Ishikawa (cell line): Measurements from ENCODE around the gene ZNF385D.

Source experiments
- CEBPB ChIP-seq: IDR thresholded peaks from 2 replicates; pipeline ENCODE4 v1.6.1; 2012
- CREB1 ChIP-seq: IDR thresholded peaks from 2 replicates; pipeline ENCODE4 v1.6.1; 2012; ENCODE audit warnings: low read depth
- EGR1 ChIP-seq: IDR thresholded peaks from 2 replicates; pipeline ENCODE4 v1.6.1; 2012
- EP300 ChIP-seq: IDR thresholded peaks from 2 replicates; pipeline ENCODE4 v1.6.1; 2012; ENCODE audit warnings: borderline replicate concordance
- FOXM1 ChIP-seq: IDR thresholded peaks from 2 replicates; pipeline ENCODE4 v1.6.1; 2012; ENCODE audit warnings: low read depth, borderline replicate concordance
- NFIC ChIP-seq: IDR thresholded peaks from 2 replicates; pipeline ENCODE4 v1.6.1; 2012
- RAD21 ChIP-seq: IDR thresholded peaks from 2 replicates; pipeline ENCODE4 v1.6.1; 2012; ENCODE audit warnings: low read depth
- REST ChIP-seq: IDR thresholded peaks from 2 replicates; pipeline ENCODE4 v1.6.1; 2012; ENCODE audit warnings: low read depth, mild to moderate bottlenecking
- TAF1 ChIP-seq: IDR thresholded peaks from 2 replicates; pipeline ENCODE4 v1.6.1; 2012; ENCODE audit warnings: low read depth, mild to moderate bottlenecking
- TCF12 ChIP-seq: IDR thresholded peaks from 2 replicates; pipeline ENCODE4 v1.6.1; 2012; ENCODE audit warnings: low read depth
- TEAD4 ChIP-seq: IDR thresholded peaks from 2 replicates; pipeline ENCODE4 v1.6.1; 2012
- YY1 ChIP-seq: IDR thresholded peaks from 2 replicates; pipeline ENCODE4 v1.6.1; 2012; ENCODE audit warnings: low read depth
- ZBTB7A ChIP-seq: IDR thresholded peaks from 2 replicates; pipeline ENCODE4 v1.6.1; 2012; ENCODE audit warnings: low read depth
- TF ChIP-seq, protein P1 (sequence below): IDR thresholded peaks from 2 replicates; pipeline ENCODE4 v1.6.1; 2012
- TF ChIP-seq, protein P2 (sequence below): IDR thresholded peaks from 2 replicates; pipeline ENCODE4 v1.6.1; 2012

Gene ZNF385D

GRCh38 chr3:21747966-21748555 lies 2.9 kb downstream of the ZNF385D start:
- TF ChIP-seq CREB1: no peak
- no peak for TF ChIP-seq REST
- TF ChIP-seq NFIC: no peak
- TF ChIP-seq TAF1: no peak
- no peak for TF ChIP-seq TCF12
- TF ChIP-seq, protein P1, sequence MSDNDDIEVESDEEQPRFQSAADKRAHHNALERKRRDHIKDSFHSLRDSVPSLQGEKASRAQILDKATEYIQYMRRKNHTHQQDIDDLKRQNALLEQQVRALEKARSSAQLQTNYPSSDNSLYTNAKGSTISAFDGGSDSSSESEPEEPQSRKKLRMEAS: no peak
- no peak for TF ChIP-seq ZBTB7A
- TF ChIP-seq RAD21: no peak
- TF ChIP-seq EP300: no peak
- TF ChIP-seq CEBPB: no peak
- TF ChIP-seq EGR1: no peak
- TF ChIP-seq, protein P2, sequence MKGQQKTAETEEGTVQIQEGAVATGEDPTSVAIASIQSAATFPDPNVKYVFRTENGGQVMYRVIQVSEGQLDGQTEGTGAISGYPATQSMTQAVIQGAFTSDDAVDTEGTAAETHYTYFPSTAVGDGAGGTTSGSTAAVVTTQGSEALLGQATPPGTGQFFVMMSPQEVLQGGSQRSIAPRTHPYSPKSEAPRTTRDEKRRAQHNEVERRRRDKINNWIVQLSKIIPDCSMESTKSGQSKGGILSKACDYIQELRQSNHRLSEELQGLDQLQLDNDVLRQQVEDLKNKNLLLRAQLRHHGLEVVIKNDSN: no peak
- no peak for TF ChIP-seq YY1
- no peak for TF ChIP-seq FOXM1
- no peak for TF ChIP-seq TEAD4

- TF ChIP-seq TEAD4 (no peak), TCF12 (no peak), YY1 (no peak), TAF1 (no peak), EP300 (no peak), REST (no peak), CEBPB (no peak), ZBTB7A (no peak), NFIC (no peak), RAD21 (no peak), EGR1 (no peak), CREB1 (no peak), FOXM1 (no peak)
- TF ChIP-seq, protein P1: no peak
- TF ChIP-seq, protein P2: no peak
Measured at GRCh38 chr3:21747376-21747775, 3.6 kb downstream of the ZNF385D start.

DNA sequence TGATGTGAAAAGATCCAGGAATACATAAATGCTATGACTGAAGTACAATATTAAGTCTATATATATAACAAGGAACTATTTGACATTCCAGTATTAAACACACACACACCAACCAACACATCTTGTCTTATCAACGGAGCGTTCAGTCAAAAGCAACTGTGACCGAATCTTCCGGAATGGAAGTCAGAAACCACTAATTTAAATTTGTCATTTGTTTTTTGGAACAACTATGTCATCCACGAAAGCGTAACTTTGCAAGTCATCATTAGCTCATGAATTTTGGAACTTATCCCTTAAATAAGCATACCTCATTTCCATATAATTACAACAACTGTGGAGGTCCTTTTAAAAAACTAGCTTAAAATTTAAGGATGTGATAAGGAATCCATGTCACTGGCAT lies 5.0 kb downstream of the ZNF385D start:
- no peak for TF ChIP-seq EP300
- no peak for TF ChIP-seq TEAD4
- no peak for TF ChIP-seq REST
- TF ChIP-seq CREB1: no peak
- TF ChIP-seq, protein P1: no peak
- TF ChIP-seq YY1: no peak
- TF ChIP-seq, protein P2: no peak
- no peak for TF ChIP-seq TCF12
- no peak for TF ChIP-seq RAD21
- no peak for TF ChIP-seq EGR1
- no peak for TF ChIP-seq NFIC
- no peak for TF ChIP-seq CEBPB
- TF ChIP-seq ZBTB7A: no peak
- TF ChIP-seq TAF1: no peak
- no peak for TF ChIP-seq FOXM1
